GM12865 (cell line): ENCODE results near the gene PLSCR4.

Experiments
- DNase-seq: peaks from one replicate; pipeline ENCODE4 v3.0.0; 2010; ENCODE audit warnings: low read depth
- H3K4me3 ChIP-seq: 2 replicates; pipeline ENCODE4 v1.5.1; 2011; ENCODE audit warnings: mild to moderate bottlenecking, low read depth, low read length, control low read depth
- TF ChIP-seq, protein P1 (sequence below): IDR thresholded peaks from 2 replicates; pipeline ENCODE4 v1.5.1; 2011; ENCODE audit warnings: low read length, control low read depth, low read depth, inconsistent platforms; ENCODE audit not compliant: insufficient read depth; ENCODE audit errors: missing control alignments

The PLSCR4 gene

DNA sequence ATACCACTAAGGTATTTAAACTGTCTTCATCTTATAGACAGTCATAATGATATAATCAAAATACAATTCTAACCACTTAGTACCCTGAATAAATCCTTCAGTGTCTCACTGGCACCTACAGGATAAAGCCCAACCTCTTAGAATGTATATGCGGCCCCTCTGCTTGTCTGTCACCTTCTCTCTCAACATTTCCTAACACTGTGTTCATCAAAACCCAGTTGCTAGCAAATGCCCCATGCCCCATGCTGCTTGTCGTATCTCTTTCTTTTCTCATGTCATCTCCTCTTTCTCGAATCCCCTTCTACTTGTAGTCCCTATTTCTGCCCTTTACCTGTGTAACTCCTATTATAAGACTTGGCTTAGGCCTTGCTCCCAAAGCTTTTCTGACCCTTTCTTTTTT lies 24.6 kb upstream of the PLSCR4 start:
- no peak for DNase-seq
- no peak overlapping the region for H3K4me3 ChIP-seq
- TF ChIP-seq, protein P1, sequence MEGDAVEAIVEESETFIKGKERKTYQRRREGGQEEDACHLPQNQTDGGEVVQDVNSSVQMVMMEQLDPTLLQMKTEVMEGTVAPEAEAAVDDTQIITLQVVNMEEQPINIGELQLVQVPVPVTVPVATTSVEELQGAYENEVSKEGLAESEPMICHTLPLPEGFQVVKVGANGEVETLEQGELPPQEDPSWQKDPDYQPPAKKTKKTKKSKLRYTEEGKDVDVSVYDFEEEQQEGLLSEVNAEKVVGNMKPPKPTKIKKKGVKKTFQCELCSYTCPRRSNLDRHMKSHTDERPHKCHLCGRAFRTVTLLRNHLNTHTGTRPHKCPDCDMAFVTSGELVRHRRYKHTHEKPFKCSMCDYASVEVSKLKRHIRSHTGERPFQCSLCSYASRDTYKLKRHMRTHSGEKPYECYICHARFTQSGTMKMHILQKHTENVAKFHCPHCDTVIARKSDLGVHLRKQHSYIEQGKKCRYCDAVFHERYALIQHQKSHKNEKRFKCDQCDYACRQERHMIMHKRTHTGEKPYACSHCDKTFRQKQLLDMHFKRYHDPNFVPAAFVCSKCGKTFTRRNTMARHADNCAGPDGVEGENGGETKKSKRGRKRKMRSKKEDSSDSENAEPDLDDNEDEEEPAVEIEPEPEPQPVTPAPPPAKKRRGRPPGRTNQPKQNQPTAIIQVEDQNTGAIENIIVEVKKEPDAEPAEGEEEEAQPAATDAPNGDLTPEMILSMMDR: no peak

DNA sequence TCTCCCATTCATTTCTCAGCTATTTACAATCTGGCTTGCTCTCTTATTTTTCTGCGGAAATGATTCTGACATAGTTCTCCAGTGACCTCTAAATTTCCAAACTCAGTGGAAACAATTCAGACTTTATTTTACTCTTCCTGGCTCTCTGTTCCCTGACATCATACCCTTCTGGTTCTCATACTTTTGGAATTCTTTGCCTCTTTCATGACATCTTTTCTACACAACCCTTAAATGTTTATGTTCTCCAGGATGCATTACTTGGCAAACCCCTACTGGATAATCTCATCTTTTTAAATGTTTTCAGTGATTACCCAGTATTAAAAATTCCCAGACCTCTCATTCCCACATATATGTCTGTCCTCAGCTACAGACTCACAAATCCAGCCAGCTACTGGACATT lies 23.9 kb upstream of the PLSCR4 start:
- no peak overlapping the region for H3K4me3 ChIP-seq
- DNase-seq: no peak
- TF ChIP-seq, protein P1: no peak

DNA sequence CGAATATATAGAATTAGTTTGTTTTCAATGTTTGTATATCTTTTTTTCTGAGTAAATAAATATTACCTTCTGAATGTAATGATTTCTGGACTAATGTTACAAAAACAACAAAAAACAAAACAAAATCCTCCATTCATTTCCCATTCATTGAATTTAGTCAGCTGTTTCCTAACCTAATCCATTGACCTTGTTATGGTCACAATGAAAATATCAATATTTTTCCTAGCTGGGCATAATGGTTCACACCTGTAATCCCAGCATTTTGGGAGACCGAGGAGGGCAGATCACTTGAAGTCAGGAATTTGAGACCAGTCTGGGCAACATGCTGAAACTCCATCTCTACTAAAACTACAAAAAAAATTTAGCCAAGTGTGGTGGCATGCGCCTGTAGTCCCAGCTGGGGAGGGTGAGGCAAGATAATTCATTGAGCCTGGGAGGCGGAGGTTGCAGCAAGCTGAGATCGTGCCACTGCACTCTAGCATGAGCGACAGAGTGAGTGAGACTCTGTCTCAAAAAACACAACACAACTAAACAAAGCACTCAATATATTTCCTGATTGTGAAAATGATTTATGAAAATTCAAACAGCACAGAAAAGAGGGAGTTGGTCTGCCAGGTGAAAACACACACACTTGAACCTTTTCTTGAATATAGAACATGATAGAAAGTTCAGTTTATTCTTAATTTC lies 23.0 kb upstream of the PLSCR4 start:
- H3K4me3 ChIP-seq: no peak overlapping the region
- TF ChIP-seq, protein P1: no peak

DNA sequence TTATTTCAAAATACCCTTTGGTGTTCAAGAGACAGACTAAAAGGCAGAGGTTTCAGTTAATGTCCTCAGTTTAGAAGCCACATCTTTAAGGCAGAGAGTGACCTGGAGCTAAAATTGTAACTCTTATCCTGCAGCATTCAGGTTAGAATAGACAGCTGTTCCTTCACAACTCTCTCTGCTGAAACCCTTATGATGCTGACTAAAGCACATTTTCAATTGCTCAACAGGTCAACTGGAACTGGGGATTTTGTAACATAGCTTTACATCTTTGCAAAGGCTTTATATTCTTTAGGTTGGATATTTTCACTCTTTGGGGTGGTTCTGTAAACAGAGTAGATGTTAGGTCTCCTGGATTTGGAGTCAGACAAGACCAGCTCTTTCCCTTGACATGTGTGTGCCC lies 20.3 kb upstream of the PLSCR4 start:
- H3K4me3 ChIP-seq: no peak overlapping the region
- DNase-seq: no peak
- TF ChIP-seq, protein P1: no peak

More for the DNA sequence above, 23.0 kb upstream of the PLSCR4 start:
- DNase-seq: no peak

DNA sequence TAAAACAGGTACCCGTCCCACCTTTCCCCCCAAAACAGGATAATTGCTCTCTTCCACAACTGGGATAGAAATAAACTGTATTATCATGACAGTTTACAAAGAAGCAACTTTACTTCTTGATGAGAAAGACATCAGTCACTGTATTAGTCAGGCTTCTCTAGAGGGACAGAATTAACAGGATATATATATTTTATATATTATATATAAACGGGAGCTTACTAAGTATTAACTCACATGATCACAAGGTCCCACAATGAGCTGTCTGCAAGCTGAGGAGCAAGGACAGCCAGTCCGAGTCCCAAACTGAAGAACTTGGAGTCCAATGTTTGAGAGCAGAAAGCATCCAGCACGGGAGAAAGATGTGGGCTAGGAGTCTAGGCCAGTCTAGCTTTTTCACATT lies 18.4 kb upstream of the PLSCR4 start:
- TF ChIP-seq, protein P1: no peak
- H3K4me3 ChIP-seq: no peak overlapping the region
- DNase-seq: no peak

DNA sequence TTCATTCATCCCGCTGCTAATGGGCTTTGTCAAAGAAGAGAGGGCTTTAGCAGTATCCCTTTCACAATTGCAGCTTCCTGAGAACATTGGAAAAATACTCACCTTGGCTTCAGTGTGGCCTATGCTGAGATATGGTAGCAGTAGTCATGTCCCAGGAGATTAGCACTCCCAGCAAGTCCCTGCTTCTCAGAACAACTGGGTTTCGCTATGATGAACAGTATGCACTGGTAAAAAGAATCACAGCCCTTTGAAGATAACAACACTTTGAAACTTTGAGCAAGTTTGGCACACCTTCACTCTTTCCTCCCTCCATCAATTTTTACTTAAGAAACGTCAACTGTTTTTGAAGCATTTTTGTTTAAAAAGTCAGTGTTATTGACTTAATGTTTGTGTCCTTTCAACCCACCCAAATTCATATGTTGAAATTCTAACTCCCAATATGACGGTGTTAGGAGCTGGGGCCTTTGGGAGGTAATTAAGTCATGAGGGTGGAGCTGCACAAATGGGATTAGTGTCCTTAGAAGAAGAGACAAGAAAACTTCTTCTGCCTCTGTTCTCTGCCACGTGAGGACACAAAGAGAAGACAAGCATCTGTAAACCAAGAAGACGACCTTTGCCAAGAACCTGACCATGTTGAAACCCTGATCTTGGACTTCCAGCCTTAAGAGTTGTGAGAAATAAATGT lies 17.8 kb upstream of the PLSCR4 start:
- DNase-seq: no peak
- TF ChIP-seq, protein P1: no peak
- no peak overlapping the region for H3K4me3 ChIP-seq
